Esophagus (tissue), 2 donors: ENCODE results near the gene LMF2. TPM values are rescaled to one million over a fixed set of nuclear protein-coding genes. Genes with fewer than 3 reads are reported as not detected.

ENCODE experiments used
- H3K27ac ChIP-seq, 2 donors: one replicate each; pipeline ENCODE4 v1.5.1; 2013; ENCODE audit warnings: low read depth in 2 of 2, mild to moderate bottlenecking in 2 of 2, inconsistent platforms in 1 of 2, low read length in 1 of 2, moderate library complexity in 1 of 2
- H3K27me3 ChIP-seq, 2 donors: one replicate each; pipeline ENCODE4 v1.6.1; 2013; ENCODE audit warnings: low read length in 2 of 2, control low read depth in 1 of 2, mild to moderate bottlenecking in 1 of 2; ENCODE audit not compliant: insufficient read depth in 2 of 2, control insufficient read depth in 1 of 2
- H3K36me3 ChIP-seq, 2 donors: one replicate each; pipeline ENCODE4 v1.6.1; 2013; ENCODE audit warnings: low read length in 1 of 2; ENCODE audit not compliant: control insufficient read depth in 2 of 2, insufficient read depth in 2 of 2
- H3K4me1 ChIP-seq, 2 donors: one replicate each; pipeline ENCODE4 v1.6.1; 2013; ENCODE audit warnings: low read length in 1 of 2; ENCODE audit not compliant: control insufficient read depth in 2 of 2, insufficient read depth in 2 of 2
- H3K4me3 ChIP-seq, 2 donors: one replicate each; pipeline ENCODE4 v1.5.1; 2013; ENCODE audit warnings: low read length in 2 of 2, mild to moderate bottlenecking in 2 of 2, low read depth in 1 of 2, moderate library complexity in 1 of 2
- H3K9me3 ChIP-seq, 2 donors: one replicate each; pipeline ENCODE4 v1.6.1; 2013; ENCODE audit warnings: mild to moderate bottlenecking in 2 of 2, low read depth in 1 of 2, low read length in 1 of 2, moderate library complexity in 1 of 2; ENCODE audit not compliant: control insufficient read depth in 2 of 2, insufficient read depth in 1 of 2
- WGBS, 2 donors: extraction: QIAGEN DNeasy Blood & Tissue Kit; methylation state at CpG; one replicate each; pipeline ENCODE4 v1.1.7; 2013; 5-methylcytosine and 5-hydroxymethylcytosine counted together
- polyA plus RNA-seq, 2 donors: library from polyadenylated mRNA; stranded (reverse); fragments of 200-250 nt; gene quantifications; one replicate each; pipeline ENCODE4 v1.2.3, GENCODE V29; 2013
- donor health status: healthy with polysubstance abuse.
- donor health status: Bipolar disorder and iron deficiency.

LMF2 gene
- polyA plus RNA-seq, 2 donors, result 44.1 to 64.9 TPM

DNA sequence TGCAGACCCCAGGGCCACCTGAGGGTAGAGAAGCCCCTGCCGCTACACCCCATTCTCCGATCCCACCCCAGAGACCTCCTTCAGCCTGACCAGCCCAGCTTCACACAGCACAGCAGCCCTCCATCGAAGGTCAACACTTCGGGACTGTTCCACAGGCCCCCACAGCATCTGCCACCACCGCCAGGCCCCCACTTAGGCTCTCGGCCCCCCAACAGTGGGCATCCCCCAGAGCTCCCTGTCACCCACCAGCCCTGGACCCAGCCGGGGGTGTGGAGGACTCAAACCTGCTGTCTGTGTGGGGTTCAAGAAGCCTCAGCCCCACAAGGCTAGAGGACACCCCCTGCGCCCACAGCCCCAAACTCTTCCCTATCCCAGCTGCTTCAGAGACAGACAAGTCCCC is 38.9 kb downstream of the LMF2 start:
- H3K4me1 ChIP-seq, result peaks cover 29 to 45% of the 10 kb centered on the region in 2 donors
- H3K9me3 ChIP-seq, result no peaks in the 10 kb centered on the region
- H3K36me3 ChIP-seq, result peaks cover 0 to 47% of the 10 kb centered on the region in 2 donors
- H3K27me3 ChIP-seq, result no peaks in the 10 kb centered on the region
- 89% methylated on average over 8 of the region's 8 CpGs for WGBS, 2 donors
- H3K27ac ChIP-seq, result no peak overlapping the region
- no peak overlapping the region for H3K4me3 ChIP-seq

DNA sequence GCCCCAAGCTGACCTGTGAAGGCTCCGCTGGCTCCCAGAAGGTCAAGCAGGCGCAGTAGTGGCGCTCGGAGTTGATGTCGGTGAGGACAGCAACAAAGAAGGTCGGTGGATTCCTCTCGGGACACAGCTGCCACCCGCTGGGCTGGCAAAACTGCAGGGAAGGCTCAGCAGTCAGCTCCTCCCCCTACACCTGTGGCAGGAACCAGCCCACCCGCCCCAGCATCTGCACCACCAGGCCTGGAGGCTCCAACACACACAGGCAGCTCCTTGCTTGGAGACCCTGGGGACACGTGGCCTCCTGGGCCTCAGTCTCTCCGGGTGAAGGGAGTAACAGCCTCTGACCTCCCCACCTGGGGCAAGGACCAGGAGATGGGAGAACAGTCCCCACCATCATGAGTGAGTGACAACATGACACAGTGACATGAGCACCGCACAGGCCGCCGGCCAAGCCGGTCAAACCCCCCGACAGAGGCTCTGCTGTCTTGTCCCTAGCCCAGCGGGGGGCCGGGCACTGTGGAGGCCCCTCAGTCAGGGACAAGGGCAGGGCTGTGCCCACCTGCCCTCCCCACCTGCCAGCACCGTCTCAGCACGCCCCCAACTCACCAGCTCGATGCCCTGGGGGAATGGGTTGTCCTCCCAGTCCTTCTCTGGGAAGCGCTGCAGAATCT is 39.6 kb downstream of the LMF2 start:
- H3K4me1 ChIP-seq, result peaks cover 22 to 38% of the 10 kb centered on the region in 2 donors
- no peak overlapping the region for H3K4me3 ChIP-seq
- no peaks in the 10 kb centered on the region for H3K27me3 ChIP-seq
- no peaks in the 10 kb centered on the region for H3K9me3 ChIP-seq
- H3K36me3 ChIP-seq, result peaks cover under 1 to 52% of the 10 kb centered on the region in 2 donors
- no peak overlapping the region for H3K27ac ChIP-seq
- 86 to 89% methylated on average over 20 to 22 of the region's 22 CpGs for WGBS, 2 donors

DNA sequence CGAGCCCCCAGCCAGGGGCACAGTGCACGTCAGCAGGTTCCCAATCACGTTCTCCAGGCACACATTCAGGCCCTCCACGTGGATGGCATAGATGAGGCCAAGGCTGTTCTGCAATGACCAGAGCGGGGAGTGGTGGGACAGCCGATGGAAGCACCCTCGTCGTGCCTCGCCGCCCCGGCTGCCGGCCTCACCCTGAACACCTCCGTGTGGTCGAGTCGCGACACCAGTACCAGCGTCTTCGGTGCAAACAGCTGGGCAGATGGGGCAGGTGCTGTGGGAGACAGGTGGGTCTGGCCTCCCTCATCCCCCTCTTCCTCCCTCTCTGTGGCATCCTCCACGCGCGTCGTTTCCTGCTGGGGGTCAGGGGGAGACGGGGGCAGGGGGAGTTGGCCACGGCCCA is 40.2 kb downstream of the LMF2 start:
- Histone ChIP-seq H3K27me3 (no peaks in the 10 kb centered on the region), H3K9me3 (no peaks in the 10 kb centered on the region)
- WGBS, 2 donors, result 89 to 90% methylated on average over 21 to 24 of the region's 24 CpGs

DNA sequence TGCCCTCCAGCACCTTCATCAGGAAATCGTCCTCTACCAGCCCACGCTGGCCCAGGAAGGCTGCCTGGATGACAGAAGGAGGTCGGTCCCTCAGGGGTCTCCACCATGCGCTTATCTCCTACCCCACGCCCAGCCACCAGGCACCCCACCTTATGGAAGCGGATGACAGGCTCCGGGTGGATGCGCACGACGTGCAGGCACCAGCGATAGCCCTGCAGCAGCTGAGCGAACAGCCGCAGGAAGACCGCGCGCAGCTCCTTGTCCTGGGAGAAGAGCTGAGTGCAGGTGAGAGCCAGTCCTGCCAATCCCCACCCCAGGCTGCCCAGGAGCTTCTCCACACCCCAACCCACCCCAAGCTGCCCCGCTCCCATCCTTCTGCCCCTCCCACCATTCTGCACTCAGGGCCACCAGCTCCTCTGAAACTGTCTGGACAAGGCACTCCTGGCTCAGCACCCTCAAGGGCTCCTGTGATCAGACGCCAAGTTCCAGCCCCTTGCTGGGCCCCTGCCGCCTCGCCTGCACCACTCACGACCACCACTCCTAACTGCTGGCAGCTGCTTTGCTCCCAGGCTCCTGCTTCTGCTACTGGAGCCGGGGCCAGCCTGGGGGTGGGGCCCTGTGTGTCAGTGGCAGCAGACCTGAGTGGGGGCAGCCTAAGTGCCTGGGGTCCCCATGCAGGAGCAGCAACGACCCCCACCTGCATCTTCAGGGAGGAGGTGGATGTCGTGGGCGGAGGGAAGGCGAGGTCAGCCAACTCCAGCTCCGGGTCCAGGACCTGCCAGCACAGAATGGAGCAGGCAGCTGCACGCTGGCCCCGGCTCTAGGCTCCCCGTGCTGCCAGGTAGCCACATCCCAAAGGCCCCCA is 42.2 kb downstream of the LMF2 start:
- Histone ChIP-seq H3K4me1 (peaks cover 10 to 25% of the 10 kb centered on the region in 2 donors), H3K36me3 (peaks cover 14 to 76% of the 10 kb centered on the region in 2 donors), H3K9me3 (no peaks in the 10 kb centered on the region), H3K27me3 (no peaks in the 10 kb centered on the region), H3K27ac (no peak overlapping the region), H3K4me3 (no peak overlapping the region)
- 89 to 90% methylated on average over 28 to 30 of the region's 30 CpGs for WGBS, 2 donors

More for the DNA sequence above, 40.2 kb downstream of the LMF2 start:
- Histone ChIP-seq H3K4me3 (no peak overlapping the region), H3K36me3 (peaks cover 5 to 57% of the 10 kb centered on the region in 2 donors), H3K4me1 (peaks cover 20 to 32% of the 10 kb centered on the region in 2 donors), H3K27ac (no peak overlapping the region)

DNA sequence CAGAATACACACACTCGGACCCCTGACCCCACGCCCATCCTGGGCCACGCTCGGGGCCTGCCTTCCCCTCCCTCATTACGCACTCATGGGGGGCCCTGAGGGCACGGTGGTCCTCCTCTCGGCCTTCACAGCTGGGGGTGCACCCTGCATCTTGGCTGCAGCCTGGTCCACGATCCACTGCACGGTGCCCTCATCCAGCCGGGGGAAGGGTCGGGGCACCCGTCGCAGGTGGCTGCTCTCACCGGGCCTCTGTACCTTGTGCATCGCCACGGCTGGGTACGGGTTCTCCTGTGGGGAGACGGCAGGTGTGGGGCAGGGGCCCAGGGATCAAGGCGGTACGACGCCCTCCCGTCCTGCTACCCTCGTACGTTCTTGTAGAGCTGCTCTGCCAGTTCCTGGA is 43.1 kb downstream of the LMF2 start:
- 90 to 91% methylated on average over 24 of the region's 24 CpGs for WGBS, 2 donors
- Histone ChIP-seq H3K4me1 (peaks cover 6 to 24% of the 10 kb centered on the region in 2 donors), H3K4me3 (no peak overlapping the region), H3K27me3 (no peaks in the 10 kb centered on the region), H3K9me3 (no peaks in the 10 kb centered on the region), H3K27ac (no peak overlapping the region), H3K36me3 (peaks cover 14 to 85% of the 10 kb centered on the region in 2 donors)

DNA sequence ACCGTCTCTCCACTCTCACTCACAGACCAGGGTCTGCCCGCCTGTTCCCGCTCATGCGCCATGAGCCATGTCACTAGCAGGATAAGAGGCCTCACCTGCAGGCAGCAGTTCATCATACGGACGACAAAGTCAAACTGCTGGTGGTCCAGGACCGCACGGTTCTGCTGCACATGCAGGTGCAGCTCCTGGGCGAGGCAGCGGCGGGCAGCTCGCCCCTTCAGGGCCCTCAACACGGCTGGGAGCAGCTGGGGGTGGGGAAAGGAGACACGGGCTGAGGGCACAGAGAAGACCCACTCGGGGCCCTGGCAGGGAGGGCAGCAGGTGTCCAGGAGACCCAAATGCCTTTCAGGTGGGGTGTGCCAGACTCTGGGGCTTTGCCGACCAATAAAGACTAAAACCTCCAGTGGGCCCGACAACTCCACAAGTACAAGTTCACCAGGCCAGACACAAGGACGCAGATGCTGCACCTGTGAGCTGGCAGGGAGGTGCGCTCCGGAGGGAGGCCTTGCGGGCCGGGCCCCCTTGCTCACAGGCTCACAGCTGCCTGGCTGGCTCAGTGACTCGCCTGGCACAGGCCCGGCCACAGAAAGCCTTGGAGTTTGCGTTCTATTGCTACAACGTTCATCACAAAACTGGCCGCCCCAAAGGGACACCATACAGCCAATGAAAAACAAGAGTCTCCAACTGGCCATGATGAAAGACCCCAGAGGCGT is 44.2 kb downstream of the LMF2 start:
- H3K27me3 ChIP-seq, result no peaks in the 10 kb centered on the region
- 85 to 89% methylated on average over 28 of the region's 28 CpGs for WGBS, 2 donors
- no peaks in the 10 kb centered on the region for H3K9me3 ChIP-seq
- peaks cover 14 to 96% of the 10 kb centered on the region in 2 donors for H3K36me3 ChIP-seq
- no peak overlapping the region for H3K4me3 ChIP-seq
- H3K4me1 ChIP-seq, result peaks cover 5 to 21% of the 10 kb centered on the region in 2 donors
- H3K27ac ChIP-seq, result no peak overlapping the region

DNA sequence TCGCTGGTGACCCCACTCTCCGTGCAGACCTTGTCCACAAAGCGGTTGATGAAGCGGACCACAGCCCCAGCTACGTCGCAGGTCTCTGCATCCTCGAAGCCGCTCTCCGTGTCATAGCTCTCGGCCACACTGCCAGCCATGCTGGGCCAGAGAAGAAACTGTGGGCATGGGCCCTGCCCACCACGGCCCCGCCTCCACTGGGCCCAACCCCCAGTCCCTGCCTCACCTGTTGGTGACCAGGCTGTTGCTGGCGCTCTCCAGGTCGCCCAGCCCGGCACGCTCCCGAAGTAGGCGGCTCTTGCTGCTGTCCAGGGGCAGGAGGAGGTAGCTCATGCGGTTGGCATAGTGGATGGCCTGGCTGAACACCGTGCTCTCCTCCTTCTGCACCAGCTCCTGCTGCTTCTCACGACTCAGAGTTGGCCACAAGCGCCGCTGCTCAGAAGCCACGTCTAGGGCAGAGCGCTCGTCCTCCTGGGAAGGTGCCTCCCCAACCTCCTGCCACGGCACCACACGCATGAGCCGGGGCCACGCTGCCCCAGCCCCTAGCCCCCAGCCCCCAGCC is 45.4 kb downstream of the LMF2 start:
- no peak overlapping the region for H3K4me3 ChIP-seq
- H3K9me3 ChIP-seq, result no peaks in the 10 kb centered on the region
- no peaks in the 10 kb centered on the region for H3K27me3 ChIP-seq
- H3K4me1 ChIP-seq, result peaks cover 5 to 19% of the 10 kb centered on the region in 2 donors
- WGBS, 2 donors, result 90 to 92% methylated on average over 29 to 30 of the region's 30 CpGs
- H3K36me3 ChIP-seq, result peaks cover 14 to 96% of the 10 kb centered on the region in 2 donors
- H3K27ac ChIP-seq, result no peak overlapping the region

DNA sequence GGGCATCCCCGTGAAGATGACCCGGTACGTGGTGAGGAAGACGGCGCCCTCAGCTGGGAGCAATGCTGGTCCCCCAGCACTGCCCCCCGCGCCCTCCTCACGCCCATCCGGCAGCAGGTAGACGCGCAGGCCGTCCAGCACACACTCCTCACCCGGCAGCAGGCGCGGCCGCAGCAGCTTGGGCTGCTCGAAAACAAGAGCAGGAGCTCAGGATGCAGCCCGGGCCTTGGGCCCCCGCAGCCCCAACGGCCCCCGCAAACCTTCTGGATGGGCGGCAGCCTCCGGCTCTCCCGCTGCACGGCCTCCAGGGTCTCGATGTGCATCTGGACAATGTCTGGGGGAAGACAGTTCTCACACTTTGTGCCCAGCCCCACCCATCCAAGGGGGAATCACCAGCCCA is 46.0 kb downstream of the LMF2 start:
- peak overlapping the region in 1 of 2 donors; percentile 56 for H3K27ac ChIP-seq
- peaks cover 5 to 19% of the 10 kb centered on the region in 2 donors for H3K4me1 ChIP-seq
- H3K4me3 ChIP-seq, result no peak overlapping the region
- peaks cover 14 to 96% of the 10 kb centered on the region in 2 donors for H3K36me3 ChIP-seq
- H3K9me3 ChIP-seq, result no peaks in the 10 kb centered on the region
- no peaks in the 10 kb centered on the region for H3K27me3 ChIP-seq
- WGBS, 2 donors, result 88 to 93% methylated on average over 20 to 26 of the region's 26 CpGs

DNA sequence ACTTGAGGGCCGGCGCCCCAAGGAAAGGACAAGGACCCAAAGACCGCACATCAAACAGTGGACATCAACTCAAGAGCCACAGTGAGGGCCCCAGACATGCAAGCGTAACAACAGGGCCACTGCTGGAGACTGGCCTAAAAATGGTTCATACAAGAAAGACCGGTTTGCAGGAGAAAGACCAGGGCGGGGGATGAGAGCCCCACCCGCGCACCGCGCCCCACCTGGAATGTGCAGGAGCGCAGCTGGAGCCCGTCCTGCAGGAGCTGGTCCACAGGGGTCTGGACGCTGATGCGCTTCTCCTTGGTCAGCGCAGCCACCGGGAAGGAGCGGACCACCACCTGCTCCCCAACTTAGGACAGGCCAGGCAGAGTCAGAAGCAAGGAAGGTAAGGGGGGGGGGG is 46.6 kb downstream of the LMF2 start:
- peaks cover 16 to 95% of the 10 kb centered on the region in 2 donors for H3K36me3 ChIP-seq
- H3K4me3 ChIP-seq, result no peak overlapping the region
- WGBS, 2 donors, result 53 to 87% methylated on average over 17 of the region's 17 CpGs

More for the DNA sequence above, 46.6 kb downstream of the LMF2 start:
- Histone ChIP-seq H3K9me3 (no peaks in the 10 kb centered on the region), H3K27me3 (no peaks in the 10 kb centered on the region), H3K4me1 (peaks cover 5 to 19% of the 10 kb centered on the region in 2 donors), H3K27ac (peak overlapping the region; percentile 84 to 89)
